WI38 (cell line): ENCODE data around the gene P3H2.

Source experiments
- H3K4me3 ChIP-seq: 2 replicates; pipeline ENCODE4 v1.5.1; 2011; ENCODE audit warnings: low read depth, mild to moderate bottlenecking, control low read depth, low read length
- TF ChIP-seq, protein P1 (sequence below): IDR thresholded peaks from 2 replicates; pipeline ENCODE4 v1.5.1; 2012; ENCODE audit warnings: low read depth, mild to moderate bottlenecking, control low read depth, low read length

Gene P3H2

GRCh38 chr3:190064112-190064511 is 56.6 kb downstream of the P3H2 start:
- TF ChIP-seq, protein P1, sequence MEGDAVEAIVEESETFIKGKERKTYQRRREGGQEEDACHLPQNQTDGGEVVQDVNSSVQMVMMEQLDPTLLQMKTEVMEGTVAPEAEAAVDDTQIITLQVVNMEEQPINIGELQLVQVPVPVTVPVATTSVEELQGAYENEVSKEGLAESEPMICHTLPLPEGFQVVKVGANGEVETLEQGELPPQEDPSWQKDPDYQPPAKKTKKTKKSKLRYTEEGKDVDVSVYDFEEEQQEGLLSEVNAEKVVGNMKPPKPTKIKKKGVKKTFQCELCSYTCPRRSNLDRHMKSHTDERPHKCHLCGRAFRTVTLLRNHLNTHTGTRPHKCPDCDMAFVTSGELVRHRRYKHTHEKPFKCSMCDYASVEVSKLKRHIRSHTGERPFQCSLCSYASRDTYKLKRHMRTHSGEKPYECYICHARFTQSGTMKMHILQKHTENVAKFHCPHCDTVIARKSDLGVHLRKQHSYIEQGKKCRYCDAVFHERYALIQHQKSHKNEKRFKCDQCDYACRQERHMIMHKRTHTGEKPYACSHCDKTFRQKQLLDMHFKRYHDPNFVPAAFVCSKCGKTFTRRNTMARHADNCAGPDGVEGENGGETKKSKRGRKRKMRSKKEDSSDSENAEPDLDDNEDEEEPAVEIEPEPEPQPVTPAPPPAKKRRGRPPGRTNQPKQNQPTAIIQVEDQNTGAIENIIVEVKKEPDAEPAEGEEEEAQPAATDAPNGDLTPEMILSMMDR, result no peak

GRCh38 chr3:190063490-190063889 is 57.2 kb downstream of the P3H2 start:
- TF ChIP-seq, protein P1, result no peak

More at GRCh38 chr3:190064112-190064511, 56.6 kb downstream of the P3H2 start:
- no peak overlapping the region for H3K4me3 ChIP-seq

DNA sequence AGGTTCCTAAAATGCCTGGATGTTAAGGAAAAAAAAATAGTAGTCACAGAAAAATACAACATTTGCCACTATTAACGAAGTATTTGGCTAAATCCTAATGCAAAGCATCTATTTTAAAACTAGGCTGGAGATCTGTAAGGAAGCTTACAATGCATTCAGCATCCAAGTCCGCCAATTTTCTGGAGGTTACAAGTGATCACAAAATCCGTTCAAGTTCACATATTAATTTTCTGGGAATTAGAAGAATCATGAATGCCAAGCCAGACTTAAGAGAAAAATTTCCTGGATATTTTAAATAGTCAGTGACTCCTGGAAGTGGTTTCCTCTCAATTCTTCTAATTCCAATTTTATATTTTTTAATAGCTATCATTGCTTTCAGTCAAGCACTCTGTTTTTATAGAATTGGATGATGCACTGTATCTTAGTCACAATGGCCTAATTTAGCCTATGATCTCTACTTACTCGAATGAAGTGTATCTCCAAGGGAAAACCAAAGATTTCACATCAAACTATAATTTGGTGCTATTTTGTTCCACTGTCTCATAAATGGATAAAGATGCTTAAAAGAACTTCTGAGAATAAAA is 60.4 kb downstream of the P3H2 start:
- no peak overlapping the region for H3K4me3 ChIP-seq
- TF ChIP-seq, protein P1, result no peak

More at GRCh38 chr3:190063490-190063889, 57.2 kb downstream of the P3H2 start:
- no peak overlapping the region for H3K4me3 ChIP-seq

DNA sequence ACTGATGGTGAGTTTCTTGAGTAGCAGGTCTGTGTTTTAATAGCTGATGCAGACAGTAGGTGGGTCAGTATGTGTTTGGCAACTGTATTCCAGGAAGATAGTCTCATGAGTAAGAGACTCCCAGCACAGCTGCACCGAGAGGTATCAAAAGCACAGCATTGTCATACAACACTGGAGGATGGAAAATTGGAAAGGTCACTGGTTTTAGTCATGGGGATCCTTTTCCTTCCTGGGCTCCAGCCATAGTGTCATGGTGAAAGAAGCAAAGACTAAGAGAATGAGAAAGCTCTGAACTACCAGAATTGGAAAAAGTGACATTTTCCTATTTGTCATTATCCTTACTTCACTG is 61.5 kb downstream of the P3H2 start:
- no peak overlapping the region for H3K4me3 ChIP-seq
- TF ChIP-seq, protein P1, result no peak

DNA sequence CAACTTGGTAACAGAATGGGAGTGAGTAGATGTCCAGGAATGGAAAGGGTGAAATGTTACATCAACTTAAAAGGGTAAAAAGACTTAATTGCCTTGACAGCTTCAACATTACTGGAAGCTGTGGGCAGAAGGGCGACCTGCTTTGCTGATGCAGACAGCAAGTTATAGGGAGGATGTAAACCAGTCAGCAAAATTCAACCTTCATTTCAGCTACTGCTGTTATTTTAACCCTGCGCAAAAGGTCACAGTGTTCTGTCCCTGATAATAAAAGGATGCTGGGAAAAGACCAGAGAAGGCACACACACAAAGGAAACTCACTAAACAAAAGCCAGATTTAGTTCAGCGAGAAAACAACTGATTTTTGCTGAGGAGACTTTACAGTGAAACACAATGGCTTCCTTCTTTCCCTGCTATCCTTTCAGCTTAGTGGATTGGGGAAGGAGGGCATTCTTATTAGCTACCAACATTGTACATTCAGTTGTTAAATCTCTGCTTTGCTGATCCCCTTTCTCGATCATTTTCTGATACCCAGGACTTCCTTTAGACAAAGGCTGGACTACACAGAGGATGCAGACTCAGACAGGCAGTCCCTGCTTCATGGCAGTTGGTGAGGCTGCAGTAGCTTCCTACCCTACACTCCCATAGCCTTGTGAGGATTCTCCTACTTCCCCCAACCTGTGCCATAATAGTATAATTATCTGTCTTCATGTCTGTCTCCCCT is 62.0 kb downstream of the P3H2 start:
- TF ChIP-seq, protein P1, result no peak
- H3K4me3 ChIP-seq, result no peak overlapping the region

GRCh38 chr3:190056742-190057141 is 64.0 kb downstream of the P3H2 start:
- H3K4me3 ChIP-seq, result no peak overlapping the region
- TF ChIP-seq, protein P1, result no peak

GRCh38 chr3:190055773-190056172 is 64.9 kb downstream of the P3H2 start:
- H3K4me3 ChIP-seq, result no peak overlapping the region
- TF ChIP-seq, protein P1, result no peak
